Activated CD4-positive, alpha-beta T cell treated with anti-CD3 and anti-CD28 coated beads, Interleukin-2, amount 50 U/mL, for 24 hours (primary cell): Measurements from ENCODE around the gene CYB5D1.

Source experiments
- DNase-seq, 2 donors: peaks; one replicate each; pipeline ENCODE4 v3.0.0-alpha.2; 2020; ENCODE audit warnings: low read depth in 1 of 2, low spot score in 1 of 2

Gene CYB5D1

DNA sequence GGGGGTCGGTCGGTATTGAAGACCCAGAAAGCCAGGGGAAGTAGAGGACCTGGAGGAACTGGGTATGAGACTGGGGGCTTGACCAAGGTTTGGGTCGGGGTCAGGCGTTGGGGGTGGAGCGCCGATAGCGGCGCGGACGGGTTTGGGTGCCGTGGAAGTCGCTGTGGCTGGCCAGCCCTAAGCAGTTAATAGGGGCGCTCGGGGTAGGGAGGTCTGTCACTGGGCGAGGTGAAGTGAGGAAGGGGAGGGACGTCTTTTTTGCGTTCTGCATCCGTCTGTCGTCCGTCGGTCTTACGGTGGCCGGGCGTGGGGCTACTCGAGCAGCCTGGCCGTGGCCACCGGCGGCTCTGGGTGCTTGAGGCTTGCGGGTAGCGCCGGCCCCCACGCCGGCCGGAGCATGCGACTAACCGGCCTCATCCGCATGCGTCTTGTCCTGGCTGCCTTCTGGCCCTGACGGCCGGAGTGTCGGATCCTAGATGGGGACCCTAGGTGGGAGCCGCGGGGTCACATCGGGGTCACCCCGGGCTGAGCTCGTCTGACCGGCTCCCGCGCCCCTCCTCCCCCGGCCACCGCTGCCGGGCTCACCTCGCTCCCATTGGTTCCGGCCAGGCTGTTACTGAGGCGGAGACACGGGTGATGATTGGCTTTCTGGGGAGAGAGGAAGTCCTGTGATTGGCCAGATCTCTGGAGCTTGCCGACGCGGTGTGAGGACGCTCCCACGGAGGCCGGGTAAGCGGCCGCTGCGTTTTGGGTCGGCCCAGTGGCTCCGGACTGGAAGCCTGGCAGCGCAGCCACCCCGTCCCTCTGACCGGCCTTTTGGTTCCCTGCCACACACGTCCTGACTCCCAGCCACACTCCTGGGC is 13.3 kb upstream of the CYB5D1 start:
- DNase-seq = peak; percentile 60 to 80

DNA sequence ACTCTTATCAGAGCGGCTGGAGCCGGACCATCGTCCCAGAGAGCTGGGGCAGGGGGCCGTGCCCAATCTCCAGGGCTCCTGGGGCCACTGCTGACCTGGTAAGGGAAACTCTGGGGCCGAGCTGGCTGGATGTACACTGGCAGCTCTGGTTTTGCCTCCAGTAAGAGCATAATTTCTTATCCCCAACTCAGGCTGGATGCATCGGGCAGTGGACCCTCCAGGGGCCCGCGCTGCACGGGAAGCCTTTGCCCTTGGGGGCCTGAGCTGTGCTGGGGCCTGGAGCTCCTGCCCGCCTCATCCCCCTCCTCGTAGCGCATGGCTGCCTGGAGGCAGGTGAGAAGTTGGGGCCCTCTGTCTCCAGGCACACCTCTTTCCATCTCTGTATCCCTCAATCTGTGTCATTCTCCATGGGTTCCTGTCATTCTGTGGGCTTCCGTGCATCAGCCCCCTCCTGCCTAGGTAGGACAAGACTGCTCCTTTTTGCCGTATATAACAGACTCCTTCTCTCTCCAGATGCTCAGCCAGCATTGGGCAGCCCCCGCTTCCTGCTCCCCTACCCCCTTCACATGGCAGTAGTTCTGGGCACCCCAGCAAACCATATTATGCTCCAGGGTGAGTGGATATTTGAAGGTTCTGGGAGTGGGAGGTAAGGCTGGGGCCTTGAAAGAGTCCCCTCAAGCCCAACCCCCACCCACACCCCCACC is 12.3 kb upstream of the CYB5D1 start:
- DNase-seq = no peak

DNA sequence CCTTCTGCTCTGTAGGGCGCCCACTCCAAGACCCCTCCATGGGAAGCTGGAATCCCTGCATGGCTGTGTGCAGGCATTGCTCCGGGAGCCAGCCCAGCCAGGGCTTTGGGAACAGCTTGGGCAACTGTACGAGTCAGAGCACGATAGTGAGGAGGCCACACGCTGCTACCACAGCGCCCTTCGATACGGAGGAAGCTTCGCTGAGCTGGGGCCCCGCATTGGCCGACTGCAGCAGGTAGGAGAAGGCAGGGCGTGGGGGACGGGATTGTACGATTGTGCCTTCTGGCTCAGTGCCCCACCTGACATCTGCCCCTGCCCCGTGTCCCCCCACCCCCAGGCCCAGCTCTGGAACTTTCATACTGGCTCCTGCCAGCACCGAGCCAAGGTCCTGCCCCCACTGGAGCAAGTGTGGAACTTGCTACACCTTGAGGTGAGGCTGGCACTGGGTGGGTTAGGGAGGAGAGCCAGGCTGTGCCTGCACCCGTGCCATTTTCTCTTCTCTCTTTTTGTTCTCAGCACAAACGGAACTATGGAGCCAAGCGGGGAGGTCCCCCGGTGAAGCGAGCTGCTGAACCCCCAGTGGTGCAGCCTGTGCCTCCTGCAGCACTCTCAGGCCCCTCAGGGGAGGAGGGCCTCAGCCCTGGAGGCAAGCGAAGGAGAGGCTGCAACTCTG is 11.6 kb upstream of the CYB5D1 start:
- no peak for DNase-seq

DNA sequence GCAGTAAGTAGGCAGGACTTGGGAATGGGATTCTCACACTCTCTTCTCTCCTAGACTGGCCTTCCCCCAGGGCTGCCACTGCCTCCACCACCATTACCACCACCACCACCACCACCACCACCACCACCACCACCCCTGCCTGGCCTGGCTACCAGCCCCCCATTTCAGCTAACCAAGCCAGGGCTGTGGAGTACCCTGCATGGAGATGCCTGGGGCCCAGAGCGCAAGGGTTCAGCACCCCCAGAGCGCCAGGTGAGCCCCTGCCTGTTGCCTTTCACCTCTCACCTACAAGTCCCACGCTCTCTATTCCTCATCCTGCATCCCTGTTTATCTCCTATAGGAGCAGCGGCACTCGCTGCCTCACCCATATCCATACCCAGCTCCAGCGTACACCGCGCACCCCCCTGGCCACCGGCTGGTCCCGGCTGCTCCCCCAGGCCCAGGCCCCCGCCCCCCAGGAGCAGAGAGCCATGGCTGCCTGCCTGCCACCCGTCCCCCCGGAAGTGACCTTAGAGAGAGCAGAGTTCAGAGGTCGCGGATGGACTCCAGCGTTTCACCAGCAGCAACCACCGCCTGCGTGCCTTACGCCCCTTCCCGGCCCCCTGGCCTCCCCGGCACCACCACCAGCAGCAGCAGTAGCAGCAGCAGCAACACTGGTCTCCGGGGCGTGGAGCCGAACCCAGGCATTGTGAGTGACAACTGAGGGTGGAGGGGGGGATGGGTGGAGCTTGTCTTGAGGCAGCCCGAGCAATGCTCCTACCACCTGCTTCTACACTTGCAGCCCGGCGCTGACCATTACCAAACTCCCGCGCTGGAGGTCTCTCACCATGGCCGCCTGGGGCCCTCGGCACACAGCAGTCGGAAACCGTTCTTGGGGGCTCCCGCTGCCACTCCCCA is 10.8 kb upstream of the CYB5D1 start:
- no peak for DNase-seq

DNA sequence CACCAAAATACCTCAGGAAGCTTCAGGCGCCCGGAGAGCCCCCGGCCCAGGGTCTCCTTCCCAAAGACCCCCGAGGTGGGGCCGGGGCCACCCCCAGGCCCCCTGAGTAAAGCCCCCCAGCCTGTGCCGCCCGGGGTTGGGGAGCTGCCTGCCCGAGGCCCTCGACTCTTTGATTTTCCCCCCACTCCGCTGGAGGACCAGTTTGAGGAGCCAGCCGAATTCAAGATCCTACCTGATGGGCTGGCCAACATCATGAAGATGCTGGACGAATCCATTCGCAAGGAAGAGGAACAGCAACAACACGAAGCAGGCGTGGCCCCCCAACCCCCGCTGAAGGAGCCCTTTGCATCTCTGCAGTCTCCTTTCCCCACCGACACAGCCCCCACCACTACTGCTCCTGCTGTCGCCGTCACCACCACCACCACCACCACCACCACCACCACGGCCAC is 9.6 kb upstream of the CYB5D1 start:
- DNase-seq = no peak

DNA sequence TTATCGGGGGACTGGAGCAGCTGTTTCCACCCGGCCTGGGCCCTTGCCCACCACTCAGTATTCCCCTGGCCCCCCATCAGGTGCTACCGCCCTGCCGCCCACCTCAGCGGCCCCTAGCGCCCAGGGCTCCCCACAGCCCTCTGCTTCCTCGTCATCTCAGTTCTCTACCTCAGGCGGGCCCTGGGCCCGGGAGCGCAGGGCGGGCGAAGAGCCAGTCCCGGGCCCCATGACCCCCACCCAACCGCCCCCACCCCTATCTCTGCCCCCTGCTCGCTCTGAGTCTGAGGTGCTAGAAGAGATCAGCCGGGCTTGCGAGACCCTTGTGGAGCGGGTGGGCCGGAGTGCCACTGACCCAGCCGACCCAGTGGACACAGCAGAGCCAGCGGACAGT is 9.1 kb upstream of the CYB5D1 start:
- no peak for DNase-seq

DNA sequence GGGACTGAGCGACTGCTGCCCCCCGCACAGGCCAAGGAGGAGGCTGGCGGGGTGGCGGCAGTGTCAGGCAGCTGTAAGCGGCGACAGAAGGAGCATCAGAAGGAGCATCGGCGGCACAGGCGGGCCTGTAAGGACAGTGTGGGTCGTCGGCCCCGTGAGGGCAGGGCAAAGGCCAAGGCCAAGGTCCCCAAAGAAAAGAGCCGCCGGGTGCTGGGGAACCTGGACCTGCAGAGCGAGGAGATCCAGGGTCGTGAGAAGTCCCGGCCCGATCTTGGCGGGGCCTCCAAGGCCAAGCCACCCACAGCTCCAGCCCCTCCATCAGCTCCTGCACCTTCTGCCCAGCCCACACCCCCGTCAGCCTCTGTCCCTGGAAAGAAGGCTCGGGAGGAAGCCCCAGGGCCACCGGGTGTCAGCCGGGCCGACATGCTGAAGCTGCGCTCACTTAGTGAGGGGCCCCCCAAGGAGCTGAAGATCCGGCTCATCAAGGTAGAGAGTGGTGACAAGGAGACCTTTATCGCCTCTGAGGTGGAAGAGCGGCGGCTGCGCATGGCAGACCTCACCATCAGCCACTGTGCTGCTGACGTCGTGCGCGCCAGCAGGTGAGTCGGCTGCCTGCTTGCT is 8.6 kb upstream of the CYB5D1 start:
- no peak for DNase-seq

DNA sequence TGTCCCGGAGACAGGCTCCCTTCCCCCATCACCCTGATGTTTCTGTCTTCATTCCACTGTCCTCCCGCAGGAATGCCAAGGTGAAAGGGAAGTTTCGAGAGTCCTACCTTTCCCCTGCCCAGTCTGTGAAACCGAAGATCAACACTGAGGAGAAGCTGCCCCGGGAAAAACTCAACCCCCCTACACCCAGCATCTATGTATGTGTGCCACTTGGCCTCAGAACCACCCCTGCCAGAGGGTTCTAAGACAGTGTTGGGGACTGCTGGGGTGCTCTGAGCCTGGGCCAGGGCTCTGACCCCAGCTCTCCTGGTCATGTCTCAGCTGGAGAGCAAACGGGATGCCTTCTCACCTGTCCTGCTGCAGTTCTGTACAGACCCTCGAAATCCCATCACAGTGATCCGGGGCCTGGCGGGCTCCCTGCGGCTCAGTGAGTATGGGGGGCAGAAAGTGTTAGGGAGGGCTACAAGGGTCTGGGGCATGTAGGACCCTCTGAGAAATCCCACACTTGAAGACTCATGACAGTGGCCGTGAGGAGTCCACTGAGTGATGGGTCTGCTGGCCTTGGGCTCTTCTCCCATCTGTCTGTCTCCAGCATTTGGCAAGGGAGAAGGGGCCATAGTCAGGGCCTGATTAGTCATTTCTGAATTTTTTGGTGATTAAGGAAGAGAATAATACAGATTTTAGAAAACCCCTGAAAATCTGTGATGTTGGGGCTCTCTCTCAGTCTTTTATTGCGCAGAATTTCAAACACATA is 7.9 kb upstream of the CYB5D1 start:
- DNase-seq = no peak

DNA sequence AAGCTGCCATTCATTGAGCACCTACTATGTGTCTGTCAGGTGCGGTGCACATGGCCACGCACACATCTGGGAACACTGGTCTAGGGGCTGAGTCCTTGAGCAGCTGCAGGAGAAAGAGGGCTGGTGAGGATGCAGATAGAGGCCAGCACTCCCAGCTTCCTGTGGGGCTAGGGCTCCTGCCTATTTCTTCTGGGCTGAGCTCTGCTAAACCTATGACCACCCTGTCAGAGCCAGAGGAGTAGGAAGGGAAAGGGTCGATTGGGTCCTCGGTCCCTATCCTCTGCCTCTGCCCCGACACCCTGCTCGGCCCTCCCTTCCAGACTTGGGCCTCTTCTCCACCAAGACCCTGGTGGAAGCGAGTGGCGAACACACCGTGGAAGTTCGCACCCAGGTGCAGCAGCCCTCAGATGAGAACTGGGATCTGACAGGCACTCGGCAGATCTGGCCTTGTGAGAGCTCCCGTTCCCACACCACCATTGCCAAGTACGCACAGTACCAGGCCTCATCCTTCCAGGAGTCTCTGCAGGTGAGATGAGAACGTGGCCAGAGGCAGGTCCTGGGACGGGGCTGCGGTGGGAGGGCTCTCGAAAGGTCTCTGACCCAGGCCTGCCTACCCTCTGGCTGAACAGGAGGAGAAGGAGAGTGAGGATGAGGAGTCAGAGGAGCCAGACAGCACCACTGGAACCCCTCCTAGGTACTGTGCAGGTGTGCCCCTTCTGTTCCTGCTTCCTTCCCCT is 6.9 kb upstream of the CYB5D1 start:
- no peak for DNase-seq

DNA sequence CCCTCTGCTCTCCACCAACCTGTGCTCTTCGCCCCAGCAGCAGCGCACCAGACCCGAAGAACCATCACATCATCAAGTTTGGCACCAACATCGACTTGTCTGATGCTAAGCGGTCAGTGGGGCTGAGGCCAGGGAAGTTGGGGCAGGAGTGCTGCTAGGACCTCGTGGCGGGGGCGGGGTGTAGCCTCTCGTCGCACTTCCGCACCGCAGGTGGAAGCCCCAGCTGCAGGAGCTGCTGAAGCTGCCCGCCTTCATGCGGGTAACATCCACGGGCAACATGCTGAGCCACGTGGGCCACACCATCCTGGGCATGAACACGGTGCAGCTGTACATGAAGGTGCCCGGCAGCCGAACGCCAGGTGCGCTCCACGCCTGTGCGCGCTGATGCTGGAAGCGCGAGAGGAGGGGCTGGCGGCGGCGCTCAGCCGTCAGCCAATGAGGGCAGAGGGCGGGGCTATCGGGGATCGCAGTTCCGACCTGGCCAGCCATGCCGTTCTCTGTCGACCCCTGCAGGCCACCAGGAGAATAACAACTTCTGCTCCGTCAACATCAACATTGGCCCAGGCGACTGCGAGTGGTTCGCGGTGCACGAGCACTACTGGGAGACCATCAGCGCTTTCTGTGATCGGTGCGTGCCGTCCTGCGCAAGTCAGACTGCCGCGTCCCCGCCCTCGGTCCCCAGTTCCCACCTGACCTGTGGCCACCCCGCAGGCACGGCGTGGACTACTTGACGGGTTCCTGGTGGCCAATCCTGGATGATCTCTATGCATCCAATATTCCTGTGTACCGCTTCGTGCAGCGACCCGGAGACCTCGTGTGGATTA is 6.2 kb upstream of the CYB5D1 start:
- peak; percentile 81 to 90 for DNase-seq

DNA sequence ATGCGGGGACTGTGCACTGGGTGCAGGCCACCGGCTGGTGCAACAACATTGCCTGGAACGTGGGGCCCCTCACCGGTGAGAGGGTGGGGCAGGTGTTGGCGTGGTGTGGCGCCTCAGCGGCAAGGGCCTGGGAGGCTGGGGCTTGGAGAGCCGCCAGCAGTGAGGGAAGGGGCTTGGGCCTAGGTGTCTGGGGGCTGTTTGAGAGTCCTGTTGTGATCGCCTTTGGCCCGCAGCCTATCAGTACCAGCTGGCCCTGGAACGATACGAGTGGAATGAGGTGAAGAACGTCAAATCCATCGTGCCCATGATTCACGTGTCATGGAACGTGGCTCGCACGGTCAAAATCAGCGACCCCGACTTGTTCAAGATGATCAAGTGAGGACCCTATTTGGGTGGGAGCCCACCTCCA is 5.5 kb upstream of the CYB5D1 start:
- no peak for DNase-seq

DNA sequence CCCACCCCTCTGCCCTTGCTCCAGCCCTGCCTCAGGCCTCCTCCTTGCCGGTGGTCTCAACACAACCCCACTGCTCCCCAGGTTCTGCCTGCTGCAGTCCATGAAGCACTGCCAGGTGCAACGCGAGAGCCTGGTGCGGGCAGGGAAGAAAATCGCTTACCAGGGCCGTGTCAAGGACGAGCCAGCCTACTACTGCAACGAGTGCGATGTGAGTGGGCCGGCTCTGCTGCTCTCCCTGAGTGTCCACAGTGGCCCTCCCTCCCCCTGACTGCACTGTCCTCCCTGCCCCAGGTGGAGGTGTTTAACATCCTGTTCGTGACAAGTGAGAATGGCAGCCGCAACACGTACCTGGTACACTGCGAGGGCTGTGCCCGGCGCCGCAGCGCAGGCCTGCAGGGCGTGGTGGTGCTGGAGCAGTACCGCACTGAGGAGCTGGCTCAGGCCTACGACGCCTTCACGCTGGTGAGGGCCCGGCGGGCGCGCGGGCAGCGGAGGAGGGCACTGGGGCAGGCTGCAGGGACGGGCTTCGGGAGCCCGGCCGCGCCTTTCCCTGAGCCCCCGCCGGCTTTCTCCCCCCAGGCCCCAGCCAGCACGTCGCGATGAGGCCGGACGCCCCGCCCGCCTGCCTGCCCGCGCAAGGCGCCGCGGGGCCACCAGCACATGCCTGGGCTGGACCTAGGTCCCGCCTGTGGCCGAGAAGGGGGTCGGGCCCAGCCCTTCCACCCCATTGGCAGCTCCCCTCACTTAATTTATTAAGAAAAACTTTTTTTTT is 4.7 kb upstream of the CYB5D1 start:
- DNase-seq = no peak

DNA sequence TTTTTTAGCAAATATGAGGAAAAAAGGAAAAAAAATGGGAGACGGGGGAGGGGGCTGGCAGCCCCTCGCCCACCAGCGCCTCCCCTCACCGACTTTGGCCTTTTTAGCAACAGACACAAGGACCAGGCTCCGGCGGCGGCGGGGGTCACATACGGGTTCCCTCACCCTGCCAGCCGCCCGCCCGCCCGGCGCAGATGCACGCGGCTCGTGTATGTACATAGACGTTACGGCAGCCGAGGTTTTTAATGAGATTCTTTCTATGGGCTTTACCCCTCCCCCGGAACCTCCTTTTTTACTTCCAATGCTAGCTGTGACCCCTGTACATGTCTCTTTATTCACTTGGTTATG is 4.1 kb upstream of the CYB5D1 start:
- no peak for DNase-seq

DNA sequence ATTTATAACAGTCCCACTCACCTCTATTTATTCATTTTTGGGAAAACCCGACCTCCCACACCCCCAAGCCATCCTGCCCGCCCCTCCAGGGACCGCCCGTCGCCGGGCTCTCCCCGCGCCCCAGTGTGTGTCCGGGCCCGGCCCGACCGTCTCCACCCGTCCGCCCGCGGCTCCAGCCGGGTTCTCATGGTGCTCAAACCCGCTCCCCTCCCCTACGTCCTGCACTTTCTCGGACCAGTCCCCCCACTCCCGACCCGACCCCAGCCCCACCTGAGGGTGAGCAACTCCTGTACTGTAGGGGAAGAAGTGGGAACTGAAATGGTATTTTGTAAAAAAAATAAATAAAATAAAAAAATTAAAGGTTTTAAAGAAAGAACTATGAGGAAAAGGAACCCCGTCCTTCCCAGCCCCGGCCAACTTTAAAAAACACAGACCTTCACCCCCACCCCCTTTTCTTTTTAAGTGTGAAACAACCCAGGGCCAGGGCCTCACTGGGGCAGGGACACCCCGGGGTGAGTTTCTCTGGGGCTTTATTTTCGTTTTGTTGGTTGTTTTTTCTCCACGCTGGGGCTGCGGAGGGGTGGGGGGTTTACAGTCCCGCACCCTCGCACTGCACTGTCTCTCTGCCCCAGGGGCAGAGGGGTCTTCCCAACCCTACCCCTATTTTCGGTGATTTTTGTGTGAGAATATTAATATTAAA is 3.6 kb upstream of the CYB5D1 start:
- DNase-seq = no peak

DNA sequence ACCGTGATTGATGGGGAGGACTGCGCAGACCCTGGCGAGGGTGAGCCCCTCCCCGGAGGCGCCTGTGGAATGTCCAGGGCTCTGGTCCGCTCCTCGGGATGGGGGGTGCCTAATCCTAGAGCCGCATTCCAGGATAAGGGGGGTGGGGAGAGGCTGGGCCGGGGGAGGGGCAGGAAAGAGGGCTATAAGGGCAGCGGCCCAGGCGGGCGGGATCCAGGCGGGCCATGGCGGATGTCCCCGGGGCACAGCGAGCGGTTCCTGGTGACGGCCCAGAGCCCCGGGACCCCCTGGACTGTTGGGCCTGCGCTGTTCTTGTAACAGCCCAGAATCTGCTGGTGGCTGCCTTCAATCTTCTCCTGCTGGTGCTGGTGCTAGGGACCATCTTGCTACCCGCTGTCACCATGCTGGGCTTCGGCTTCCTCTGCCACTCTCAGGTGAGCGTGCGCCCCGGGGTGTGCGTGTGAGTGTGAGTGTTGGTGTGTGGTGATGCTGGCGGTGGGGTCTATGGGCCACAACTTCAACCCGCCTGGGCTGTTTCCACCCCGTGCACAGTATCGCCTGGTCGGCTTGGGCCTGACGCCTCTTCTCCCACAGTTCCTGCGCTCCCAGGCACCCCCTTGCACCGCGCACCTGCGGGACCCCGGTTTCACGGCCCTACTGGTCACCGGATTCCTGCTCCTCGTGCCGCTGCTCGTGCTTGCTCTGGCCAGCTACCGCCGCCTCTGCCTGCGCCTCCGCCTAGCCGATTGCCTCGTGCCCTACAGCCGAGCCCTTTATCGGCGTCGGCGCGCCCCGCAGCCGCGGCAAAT is 2.7 kb upstream of the CYB5D1 start, which contains the start of gene TMEM88:
TSS of gene TMEM88 (plus strand) at position 216 of the 809 bp plus-strand sequence. CDS start at position 225, 9 bp downstream.
- DNase-seq = no peak

DNA sequence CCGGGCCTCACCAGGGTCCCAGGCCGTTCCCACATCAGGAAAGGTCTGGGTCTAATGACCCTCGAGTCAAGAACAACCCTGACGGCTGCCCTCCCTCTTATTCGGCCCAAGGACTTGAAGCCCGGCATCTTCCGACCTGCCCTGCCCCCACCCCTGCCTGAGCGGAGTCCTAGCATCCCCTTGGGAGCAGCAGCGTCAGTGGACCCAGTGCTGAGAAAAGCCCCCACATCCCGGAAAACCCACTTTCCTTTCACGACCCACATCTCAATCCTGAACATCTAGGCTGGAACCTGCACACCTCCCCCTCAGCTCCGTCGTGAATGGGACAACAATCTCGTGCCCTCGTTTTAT is 2.2 kb upstream of the CYB5D1 start:
- DNase-seq = no peak
